Measurements from ENCODE around the gene ADCYAP1R1. TPM values are rescaled to one million over a fixed set of nuclear protein-coding genes. Genes with fewer than 3 reads are reported as not detected.

Gene ADCYAP1R1
- total and polyA plus RNA-seq, 2 of the 8 experiments (the other 6 are each of a cell fraction or from before 2014, with no cell fraction given), result 14.4 to 14.6 TPM

DNA sequence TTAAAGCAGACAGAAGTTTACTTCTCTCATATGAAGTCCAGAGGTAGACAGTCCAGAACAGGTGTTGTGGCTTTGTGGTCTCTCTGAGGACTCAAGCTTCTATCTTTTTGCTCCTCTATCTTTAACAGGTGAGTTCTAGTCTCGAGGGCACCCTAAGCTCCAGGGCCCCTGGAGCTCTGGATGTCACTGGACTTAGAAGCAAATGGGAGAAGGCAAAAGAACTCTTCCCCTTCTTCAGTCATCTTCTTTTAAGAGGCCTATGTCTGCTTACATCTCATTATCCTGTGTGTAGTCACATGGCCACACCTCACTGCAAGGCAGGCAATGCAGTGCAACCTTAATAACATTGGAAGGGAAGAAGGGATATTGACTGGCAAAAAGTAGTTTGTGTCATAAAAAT is 61.6 kb downstream of the ADCYAP1R1 start:
- Histone ChIP-seq H3K27ac (ENCODE audit: low read depth, low read length) (no peak overlapping the region), H3K36me3 (ENCODE audit: control insufficient read depth in 2 of 4, insufficient read depth in 4 of 4, low read length in 3 of 4) (no peaks in the 10 kb centered on the region), H3K9me3 (ENCODE audit: insufficient read depth in 2 of 2, low read depth in 1 of 2, low read length in 1 of 2) (no peaks in the 10 kb centered on the region), H4K20me1 (replicated peaks in 1 of 2; ENCODE audit: control insufficient read depth in 1 of 2, insufficient read depth in 2 of 2, low read length in 2 of 2) (no peaks in the 10 kb centered on the region), H2BK12ac (ENCODE audit: low read depth, low read length) (no peak overlapping the region), H3K79me1 (ENCODE audit: low read depth, low read length) (no peaks in the 10 kb centered on the region), H3K56ac (replicated peaks; ENCODE audit: insufficient read length, low read depth, low read length) (no peak overlapping the region), H3K4me1 (replicated peaks in 1 of 4; ENCODE audit: control insufficient read depth in 3 of 4, insufficient read depth in 4 of 4, low read length in 3 of 4) (peaks cover 0 to 3% (median 0%) of the 10 kb centered on the region in 4 experiments; a peak in 1 of 7 replicates), H3K4me3 (ENCODE audit: extremely low read depth in 1 of 4, insufficient read depth in 2 of 4, low read depth in 3 of 4, low read length in 4 of 4) (no peak overlapping the region), H3K4ac (replicated peaks; ENCODE audit: insufficient read length, low read depth, low read length) (no peak overlapping the region), H3K79me2 (ENCODE audit: control insufficient read depth in 1 of 2, insufficient read depth in 2 of 2, low read length in 2 of 2) (no peaks in the 10 kb centered on the region), H3K4me2 (ENCODE audit: insufficient read depth in 1 of 2, low read depth in 2 of 2, low read length in 2 of 2) (no peak overlapping the region), H2AK5ac (ENCODE audit: low read depth, low read length) (no peak overlapping the region), H2BK15ac (ENCODE audit: low read length) (no peak overlapping the region), H3K9ac (replicated peaks in 1 of 4; ENCODE audit: extremely low read depth in 1 of 4, low read depth in 3 of 4, low read length in 3 of 4) (no peak overlapping the region), H3K14ac (ENCODE audit: insufficient read length) (no peak overlapping the region), H4K5ac (ENCODE audit: insufficient read length, low read depth, low read length) (no peak overlapping the region), H2BK5ac (ENCODE audit: low read depth, low read length) (no peak overlapping the region), H2BK120ac (replicated peaks; ENCODE audit: low read depth, low read length) (no peak overlapping the region), H4K91ac (replicated peaks; ENCODE audit: insufficient read length, low read length) (no peak overlapping the region), H3K23me2 (ENCODE audit: low read depth, low read length) (no peaks in the 10 kb centered on the region), H2AFZ (ENCODE audit: low read length) (no peak overlapping the region), H3K27me3 (replicated peaks in 1 of 4; ENCODE audit: control insufficient read depth in 3 of 4, extremely low read depth in 1 of 4, insufficient read depth in 3 of 4, low read length in 3 of 4) (no peaks in the 10 kb centered on the region), H2BK20ac (ENCODE audit: low read length) (no peak overlapping the region), H3K23ac (ENCODE audit: insufficient read length) (no peak overlapping the region), H3K18ac (ENCODE audit: extremely low read depth, low read length) (no peak overlapping the region), H4K8ac (ENCODE audit: extremely low read depth, insufficient read depth, low read length) (no peak overlapping the region)
- FAIRE-seq (no peak), DNase-seq (ENCODE audit: low read depth in 1 of 2, low spot score in 2 of 2) (no peak)
- ChIA-PET CTCF (ENCODE audit: partially characterized antibody) (interaction anchor here (0.8 to 3.9 kb wide), 6 partner anchors 8 to 129 kb away, joined by 3 to 25 read pairs (median 12); no protein-coding TSS in a partner anchor), POLR2A (ENCODE audit: partially characterized antibody) (interaction anchor here (2.1 kb wide), 1 partner anchor 13 kb away, joined by 5 read pairs; no protein-coding TSS in a partner anchor)
- WGBS, 2 experiments (ENCODE audit: extremely low coverage in 1 of 2, insufficient coverage in 1 of 2, insufficient read length in 1 of 2, insufficient replicate concordance in 2 of 2, low coverage in 1 of 2, low lambda C conversion rate in 2 of 2, missing lambda C conversion rate in 1 of 2), result 67% methylated on average over 1 of the region's 1 CpG; no CpG with 5 or more reads in 1 of the 2 experiments
- TF ChIP-seq GABPA (IDR thresholded peaks at IDR 0.05; ENCODE audit: borderline replicate concordance, insufficient read depth, low read length) (no peak), SP2 (IDR thresholded peaks at IDR 0.05; ENCODE audit: low read length) (no peak), BCL11A (IDR thresholded peaks at IDR 0.05; ENCODE audit: low read depth in 2 of 2, low read length in 2 of 2) (no peak), EP300 (IDR thresholded peaks at IDR 0.05; ENCODE audit: borderline replicate concordance in 1 of 2, low read depth in 2 of 2, low read length in 2 of 2) (no peak), CTBP2 (IDR thresholded peaks at IDR 0.05; ENCODE audit: borderline replicate concordance, insufficient read depth, insufficient read length, low read length) (no peak), FOSL1 (IDR thresholded peaks at IDR 0.05; ENCODE audit: insufficient read depth, low read depth, low read length) (no peak), KDM1A (IDR thresholded peaks at IDR 0.05; ENCODE audit: borderline replicate concordance, low read length) (no peak), RFX5 (IDR thresholded peaks at IDR 0.05; ENCODE audit: borderline replicate concordance, low read depth, low read length) (no peak), RBBP5 (IDR thresholded peaks at IDR 0.05; ENCODE audit: borderline replicate concordance, low read depth, low read length) (no peak)
- TF ChIP-seq, protein P1, sequence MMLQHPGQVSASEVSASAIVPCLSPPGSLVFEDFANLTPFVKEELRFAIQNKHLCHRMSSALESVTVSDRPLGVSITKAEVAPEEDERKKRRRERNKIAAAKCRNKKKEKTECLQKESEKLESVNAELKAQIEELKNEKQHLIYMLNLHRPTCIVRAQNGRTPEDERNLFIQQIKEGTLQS (IDR thresholded peaks at IDR 0.05; ENCODE audit: insufficient read depth, low read depth, low read length), result no peak
- TF ChIP-seq, protein P2, sequence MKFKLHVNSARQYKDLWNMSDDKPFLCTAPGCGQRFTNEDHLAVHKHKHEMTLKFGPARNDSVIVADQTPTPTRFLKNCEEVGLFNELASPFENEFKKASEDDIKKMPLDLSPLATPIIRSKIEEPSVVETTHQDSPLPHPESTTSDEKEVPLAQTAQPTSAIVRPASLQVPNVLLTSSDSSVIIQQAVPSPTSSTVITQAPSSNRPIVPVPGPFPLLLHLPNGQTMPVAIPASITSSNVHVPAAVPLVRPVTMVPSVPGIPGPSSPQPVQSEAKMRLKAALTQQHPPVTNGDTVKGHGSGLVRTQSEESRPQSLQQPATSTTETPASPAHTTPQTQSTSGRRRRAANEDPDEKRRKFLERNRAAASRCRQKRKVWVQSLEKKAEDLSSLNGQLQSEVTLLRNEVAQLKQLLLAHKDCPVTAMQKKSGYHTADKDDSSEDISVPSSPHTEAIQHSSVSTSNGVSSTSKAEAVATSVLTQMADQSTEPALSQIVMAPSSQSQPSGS (IDR thresholded peaks at IDR 0.05; ENCODE audit: low read length), result no peak
